ENCODE results near the gene IL1RL2.

DNA sequence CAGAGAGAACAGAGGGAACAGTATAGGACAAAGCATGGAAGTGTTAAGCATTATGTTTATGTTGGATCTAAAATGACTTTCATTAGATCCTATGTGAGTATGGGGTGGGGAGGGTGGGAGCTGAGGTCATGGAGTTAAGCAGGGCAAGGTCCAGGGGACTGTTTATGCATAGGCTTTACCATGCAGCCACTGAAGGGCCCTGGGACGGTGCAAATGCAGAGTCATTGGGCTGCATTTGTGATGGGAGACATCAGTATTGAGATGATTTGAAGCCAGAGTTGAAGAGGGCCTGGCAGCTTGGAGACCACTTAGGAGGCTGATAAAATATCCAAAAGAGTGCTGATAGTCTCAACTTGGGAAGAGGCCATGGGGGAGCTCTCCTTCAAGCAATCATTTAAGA lies 22.7 kb downstream of the IL1RL2 start:
- TF ChIP-seq, protein P1, sequence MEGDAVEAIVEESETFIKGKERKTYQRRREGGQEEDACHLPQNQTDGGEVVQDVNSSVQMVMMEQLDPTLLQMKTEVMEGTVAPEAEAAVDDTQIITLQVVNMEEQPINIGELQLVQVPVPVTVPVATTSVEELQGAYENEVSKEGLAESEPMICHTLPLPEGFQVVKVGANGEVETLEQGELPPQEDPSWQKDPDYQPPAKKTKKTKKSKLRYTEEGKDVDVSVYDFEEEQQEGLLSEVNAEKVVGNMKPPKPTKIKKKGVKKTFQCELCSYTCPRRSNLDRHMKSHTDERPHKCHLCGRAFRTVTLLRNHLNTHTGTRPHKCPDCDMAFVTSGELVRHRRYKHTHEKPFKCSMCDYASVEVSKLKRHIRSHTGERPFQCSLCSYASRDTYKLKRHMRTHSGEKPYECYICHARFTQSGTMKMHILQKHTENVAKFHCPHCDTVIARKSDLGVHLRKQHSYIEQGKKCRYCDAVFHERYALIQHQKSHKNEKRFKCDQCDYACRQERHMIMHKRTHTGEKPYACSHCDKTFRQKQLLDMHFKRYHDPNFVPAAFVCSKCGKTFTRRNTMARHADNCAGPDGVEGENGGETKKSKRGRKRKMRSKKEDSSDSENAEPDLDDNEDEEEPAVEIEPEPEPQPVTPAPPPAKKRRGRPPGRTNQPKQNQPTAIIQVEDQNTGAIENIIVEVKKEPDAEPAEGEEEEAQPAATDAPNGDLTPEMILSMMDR (IDR thresholded peaks at IDR 0.05): no peak
- TF ChIP-seq POLR2A (IDR thresholded peaks at IDR 0.05) (no peak), EP300 (IDR thresholded peaks at IDR 0.05) (no peak)

All from ovary (tissue), 3 donors.